HG02571 (cell line): Measurements from ENCODE around the gene BTBD9.

Experiments
- ATAC-seq: cut with Tn5 transposase; IDR thresholded peaks from one replicate; pipeline ENCODE4 v1.9.1; 2021; ENCODE audit warnings: mild to moderate bottlenecking, moderate library complexity; ENCODE audit not compliant: unreplicated experiment

Gene BTBD9

DNA sequence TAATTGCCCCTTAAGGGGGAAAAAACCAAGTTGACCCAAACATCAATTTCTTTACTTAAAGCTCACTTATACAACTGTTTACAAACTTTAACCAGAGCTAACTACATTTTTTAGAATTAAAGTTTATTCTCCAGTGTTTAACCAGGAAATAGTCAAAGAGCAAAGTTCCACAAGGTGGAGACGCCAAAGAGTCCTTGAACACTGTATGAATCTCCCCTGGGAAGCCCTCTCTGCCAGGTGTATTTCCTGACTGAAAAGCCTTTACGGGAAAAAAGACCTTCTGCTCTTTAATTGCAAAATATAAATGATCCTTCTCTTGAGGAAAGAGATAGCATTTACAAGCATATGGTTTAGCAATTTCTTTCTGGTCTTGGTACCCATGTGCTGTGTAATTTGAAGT lies 36.2 kb downstream of the BTBD9 start:
- ATAC-seq, result no peak

DNA sequence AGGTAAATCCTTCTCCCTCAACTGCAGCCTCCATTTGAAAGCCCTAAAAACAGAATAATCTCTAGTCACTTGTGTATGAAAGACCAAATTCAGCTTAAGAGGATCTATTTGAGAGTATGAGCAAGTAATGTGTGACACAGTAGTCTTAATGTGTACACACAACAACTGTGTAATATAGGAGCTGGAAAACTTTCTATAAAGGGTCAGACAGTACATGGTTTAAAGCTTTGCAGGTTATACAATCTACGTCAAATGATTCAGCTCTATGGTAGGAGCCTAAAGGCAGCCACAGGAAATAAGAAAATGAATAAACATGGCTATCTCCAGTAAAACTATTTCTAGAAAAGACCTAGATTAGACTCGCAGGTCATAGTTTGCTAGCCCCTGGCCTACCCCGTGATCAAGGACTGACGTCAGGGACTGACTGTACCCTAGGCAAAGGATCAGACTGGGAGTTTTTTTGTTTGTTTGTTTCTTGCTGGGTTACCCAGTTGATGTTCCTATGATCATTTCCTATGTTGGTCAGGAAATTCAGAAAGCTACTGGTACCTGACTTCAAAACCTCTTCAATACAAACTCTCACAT lies 39.7 kb downstream of the BTBD9 start:
- no peak for ATAC-seq

DNA sequence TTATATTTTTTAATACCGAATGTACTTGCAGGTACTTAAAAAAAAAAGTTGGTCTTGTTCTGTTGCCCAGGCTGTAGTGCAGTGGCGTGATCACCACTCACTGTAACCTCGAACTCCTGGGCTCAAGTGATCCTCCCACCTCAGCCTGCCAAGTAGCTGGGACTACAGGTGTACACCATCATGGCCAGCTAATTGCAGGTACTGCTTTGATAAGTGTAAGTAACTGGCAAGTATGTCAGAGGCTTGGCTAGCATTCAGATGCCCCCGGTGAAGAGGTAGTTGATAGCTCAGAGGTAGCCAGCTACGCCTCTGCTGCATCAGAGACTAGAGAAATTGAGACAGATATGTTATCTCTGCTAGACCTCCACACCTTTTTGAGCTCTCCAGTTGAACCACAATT lies 40.5 kb downstream of the BTBD9 start:
- no peak for ATAC-seq

DNA sequence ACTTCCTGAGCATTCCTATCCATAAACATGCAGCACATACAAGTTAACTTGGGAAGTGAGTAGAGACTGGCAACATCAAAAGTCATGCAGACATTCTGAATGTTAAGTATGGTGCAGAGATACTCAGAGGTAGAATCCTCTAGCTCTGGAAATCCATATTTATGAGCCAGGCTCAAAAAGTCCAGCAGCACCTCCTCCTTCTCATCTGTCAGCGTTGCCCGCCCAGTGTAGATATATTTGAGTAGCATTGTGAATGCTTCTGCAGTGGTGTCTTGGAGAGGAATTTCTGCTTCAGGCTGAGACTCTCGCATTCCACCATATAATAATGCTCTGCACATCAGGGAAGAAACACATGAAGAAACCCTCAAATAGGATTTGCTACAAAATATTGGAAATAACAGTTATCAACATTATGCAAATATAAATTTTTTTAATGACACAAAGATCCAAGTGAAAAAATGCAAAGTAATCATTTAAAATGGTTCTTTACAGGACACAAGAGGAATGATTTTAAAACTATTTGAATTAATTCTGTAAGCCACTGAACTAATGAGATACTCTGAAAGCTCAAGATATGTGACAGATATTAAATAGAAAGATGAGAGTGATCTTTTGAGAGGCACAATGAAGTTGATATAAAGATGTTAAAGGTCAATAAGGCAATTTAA lies 45.6 kb downstream of the BTBD9 start:
- no peak for ATAC-seq

DNA sequence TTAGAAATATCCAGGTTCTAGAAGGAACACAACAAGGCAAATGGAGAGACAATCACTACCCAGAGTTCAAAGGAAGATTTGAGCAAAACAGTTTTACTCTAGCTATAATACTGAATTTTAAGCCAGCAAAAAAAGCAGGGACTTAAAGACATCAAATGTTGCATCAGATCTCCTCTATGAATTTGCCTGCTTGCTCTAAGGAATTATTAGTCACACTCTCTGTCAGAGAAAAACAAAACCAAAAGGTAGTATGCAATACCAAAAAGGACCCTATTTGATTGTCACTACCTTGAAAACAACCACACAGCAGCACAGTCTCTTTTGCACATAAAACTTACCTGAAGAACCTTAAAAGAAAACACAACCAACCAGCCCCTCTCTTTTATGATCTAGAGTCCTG lies 46.3 kb downstream of the BTBD9 start:
- ATAC-seq, result no peak

DNA sequence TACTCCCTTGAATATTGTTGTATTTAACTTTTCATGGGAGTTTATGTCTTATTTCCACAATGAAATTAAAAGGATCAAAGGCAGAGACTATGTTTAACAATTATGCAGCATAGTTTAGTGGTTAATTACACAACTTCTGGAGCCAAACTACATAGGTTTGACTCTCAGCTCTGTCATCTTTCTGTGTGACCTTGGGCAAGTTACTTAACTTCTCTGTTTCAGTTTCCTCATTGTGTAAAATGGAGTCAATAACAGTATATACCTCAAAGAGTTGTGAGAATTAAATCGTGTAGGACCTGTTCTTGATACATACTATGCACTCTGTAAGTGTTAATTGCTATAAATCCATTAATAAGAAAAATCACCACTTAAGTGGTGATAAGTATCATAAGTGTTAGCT lies 48.3 kb downstream of the BTBD9 start:
- no peak for ATAC-seq

DNA sequence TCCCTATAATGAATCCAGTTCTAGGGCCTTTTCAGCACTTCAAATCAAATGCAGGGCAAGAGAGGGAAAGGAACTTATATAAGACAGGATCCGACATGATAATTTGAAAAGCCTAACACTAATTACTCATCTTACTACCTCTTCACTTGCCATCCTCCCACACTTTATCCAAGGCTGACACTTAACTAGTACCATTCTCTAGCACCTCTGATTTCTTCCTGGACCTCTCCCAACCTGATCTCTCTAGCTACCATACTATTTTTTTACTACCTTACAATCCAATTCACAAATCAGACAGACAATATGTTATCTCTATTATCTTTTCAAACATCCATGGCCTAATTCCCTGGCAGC lies 50.4 kb downstream of the BTBD9 start:
- ATAC-seq, result no peak

DNA sequence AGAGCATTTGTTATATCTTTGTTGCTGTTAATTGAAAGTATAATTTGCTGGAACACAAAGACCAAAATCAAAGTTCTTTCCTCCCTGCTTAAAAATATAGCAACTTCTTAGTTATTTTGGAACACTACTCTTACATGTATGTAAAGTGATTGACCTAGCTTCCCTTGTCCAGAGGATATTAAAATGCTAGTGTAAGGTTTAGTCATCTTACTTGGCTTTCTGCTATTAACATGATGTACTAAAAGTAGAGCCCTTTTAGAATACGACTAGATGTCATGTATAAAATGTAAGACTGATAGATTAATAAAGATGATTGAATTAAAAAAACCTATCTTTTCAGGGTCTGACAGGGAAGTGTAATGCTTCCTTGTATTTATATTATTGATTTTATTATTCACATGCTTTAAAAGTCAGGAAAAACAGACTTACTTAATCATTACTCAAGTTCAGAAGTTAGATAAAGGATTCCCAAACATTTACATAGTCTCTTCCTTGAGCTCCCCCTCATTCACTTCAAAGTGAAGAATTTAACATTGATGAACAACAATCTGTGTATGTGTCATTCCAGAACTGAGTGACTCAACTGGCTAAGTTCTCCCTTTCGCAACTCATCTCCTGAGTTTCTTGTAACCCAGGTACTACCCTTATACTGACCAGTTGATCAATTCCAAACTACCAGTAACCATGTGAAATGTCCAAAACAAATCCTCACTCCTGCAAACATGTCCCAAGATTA lies 50.9 kb downstream of the BTBD9 start:
- no peak for ATAC-seq

DNA sequence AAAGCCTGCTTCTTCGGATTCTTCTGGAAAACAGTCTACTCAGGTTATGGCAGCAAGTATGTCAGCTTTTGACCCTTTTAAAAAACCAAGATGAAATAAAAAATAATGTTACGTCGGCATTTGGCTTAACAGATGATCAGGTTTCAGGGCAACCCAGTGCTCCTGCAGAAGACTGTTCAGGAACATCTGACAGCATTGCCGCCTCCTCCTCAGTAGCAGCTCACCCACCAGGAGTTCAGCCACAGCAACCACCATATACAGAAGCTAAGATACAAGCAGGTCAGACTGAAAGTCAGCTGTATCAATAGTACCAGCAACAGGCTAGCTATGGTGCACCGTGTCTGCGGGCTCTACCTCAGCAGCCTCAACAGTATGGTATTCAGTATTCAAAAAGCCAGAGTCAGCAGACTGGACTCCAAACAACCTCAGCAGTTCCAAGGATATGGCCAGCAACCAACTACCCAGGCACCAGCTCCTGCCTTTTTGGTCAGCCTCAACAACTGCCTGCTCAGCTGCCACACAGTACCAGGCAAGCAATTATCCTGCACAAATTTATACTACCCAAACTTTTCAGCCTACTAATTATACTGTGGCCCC lies 51.9 kb downstream of the BTBD9 start:
- no peak for ATAC-seq

DNA sequence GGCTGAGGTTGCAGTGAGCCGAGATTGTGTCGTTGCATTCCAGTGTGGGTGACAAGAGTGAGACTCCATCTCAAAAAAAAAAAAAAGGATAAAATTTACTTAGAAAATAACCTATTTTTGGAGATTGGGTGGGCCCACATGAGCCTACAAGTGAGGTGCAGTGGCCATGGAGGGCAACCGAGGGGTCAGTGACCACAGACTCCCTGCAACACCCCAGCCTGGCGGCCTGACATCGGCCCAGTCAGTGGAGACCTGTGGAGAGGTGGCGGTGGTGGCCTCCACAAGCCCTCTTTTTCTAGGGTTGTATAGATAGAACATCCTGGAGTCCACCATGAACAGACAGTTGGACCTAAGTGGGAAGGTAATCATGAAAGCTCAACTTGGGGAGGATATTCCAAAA lies 52.7 kb downstream of the BTBD9 start:
- no peak for ATAC-seq

DNA sequence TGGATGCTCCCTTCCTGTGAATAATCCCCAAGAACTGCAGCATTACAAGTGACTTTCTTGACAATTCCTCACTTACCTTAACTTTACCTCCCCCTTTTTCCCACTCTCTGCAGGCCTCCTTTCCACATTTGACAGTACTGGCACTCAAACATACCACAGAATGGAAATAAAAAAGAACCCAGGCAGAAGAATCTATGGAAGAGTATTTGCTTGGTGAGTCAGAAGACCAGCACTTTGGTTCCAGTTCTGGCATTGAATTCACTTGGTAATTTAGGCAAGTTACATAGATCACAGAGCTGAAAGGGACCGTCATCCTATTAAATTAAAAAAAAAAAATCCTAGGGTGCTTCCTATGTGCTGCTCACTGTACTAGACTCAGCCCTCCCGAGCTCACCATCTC lies 55.0 kb downstream of the BTBD9 start:
- no peak for ATAC-seq

DNA sequence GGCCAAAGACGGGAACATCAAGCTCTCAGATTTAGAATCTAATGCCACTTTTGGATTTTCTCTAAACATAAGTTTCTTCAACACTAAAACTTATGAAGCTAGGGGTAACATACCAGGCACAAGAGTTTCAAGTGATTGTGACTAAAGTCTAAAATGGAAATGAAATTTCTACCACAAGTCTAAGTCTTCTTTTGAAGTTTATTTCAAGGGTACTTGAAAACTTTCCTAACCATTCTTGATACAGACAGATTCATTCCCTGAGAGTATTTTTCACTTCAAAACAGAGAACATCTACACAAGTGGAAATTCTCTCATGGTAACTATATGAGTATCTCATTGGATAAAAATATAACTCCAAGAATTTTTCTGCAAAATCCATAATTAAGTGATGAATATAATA lies 56.2 kb downstream of the BTBD9 start:
- ATAC-seq, result no peak

DNA sequence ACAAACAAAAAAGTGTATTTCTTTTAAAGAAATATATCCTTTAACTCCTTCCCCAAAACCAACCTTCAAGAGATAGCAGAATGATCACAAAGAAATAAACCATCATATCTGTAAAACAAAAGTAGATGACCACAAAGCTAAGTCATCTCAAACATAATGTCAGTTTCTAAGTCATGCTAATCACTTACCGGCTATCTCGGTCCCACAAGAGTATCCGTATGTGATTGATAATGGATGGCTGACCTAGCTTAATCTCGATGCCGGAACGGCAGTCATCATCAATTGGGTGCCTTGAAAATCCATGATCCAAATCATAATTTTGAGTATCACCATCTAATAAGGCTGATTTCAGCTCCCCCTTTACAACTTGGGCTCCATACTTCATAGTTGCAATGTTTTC lies 59.7 kb downstream of the BTBD9 start:
- ATAC-seq, result no peak

DNA sequence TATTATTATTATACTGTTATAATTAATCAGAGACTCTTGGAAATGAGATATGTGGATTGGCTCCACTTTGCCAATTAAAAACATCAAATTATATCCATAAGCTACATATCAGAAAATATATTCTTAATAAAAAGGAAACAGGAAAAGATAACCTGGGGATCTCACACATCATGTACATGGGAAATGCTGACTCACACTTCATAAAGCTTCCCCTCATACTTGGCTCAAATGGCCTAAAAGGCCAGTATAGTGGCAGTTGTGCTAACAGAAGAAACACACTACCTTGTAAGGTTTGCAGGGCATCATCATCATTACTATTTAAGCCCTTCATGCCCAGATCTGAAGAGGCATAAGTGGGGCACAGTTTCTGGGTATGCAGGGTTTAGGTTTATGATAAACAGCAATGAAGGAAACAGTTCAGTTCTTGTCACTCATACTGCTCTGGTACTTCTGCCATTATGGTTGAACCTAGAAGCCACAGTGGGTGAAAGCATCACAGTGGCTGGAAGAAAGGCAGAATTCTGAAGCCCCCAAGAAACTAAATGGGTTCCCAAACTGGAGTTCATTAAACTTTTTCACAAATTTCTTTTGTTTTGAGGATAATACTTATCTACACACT lies 60.6 kb downstream of the BTBD9 start:
- ATAC-seq, result no peak

DNA sequence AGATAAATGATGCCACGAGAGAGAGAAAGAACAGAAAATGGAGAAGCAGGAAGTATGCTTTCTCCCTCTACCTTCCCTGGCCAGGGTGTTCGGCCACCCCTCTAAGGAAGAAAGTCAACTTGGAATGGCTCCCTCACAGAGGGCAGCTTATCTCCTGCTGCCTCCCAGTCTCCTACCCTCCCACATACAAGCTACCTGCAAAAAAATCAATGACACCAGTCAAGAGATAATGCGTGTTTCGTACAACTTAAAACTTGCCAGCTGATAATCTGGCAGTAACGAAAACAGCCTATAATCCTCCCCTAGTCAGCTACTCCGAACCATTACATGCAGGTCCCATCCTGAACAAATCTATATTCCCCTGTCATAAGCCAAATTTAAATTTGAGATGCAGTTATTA lies 61.7 kb downstream of the BTBD9 start:
- no peak for ATAC-seq

DNA sequence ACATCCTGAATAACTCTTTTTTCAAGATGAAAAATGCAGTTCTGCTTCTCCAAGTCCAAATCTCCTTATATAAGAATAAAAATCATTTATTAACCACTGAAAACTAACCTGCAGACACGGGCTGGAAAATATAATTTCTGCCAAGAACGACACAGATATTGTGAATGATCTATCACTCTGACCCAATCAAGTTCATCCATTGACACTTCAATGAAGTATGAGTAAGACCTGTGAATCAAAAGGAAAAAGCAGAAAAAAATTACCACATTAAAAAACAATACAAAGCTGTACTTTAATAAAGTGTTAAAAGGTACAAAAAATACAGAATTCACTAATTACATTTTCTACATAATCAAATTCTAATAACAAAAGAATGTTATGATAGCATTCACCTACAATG lies 62.2 kb downstream of the BTBD9 start:
- ATAC-seq, result no peak

DNA sequence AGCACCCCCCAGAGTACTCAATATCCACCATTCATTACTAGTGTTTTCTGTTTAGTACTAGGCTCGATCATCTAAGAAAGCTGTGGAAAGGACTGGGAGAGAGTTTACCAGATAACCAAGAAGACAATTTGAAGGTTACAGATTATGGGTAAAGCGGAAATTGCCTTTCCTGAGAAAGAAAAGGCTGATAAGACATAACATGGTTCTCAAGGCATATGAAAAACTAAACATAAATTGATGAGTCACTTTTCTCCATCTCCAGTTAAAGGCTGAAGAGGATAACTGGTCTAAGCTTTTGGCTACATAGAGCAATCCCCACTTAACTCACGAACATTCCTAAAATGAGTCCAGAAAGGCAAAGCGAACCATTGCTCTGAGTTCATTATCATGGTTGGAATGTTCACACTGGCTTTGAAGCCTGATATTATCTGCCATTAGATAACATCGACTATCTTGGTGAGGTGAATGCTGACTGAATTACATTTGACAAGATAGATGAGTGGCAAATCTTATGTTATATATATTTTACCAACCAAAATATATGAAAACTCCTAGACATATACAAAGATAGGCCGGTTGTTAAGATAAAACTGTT lies 65.8 kb downstream of the BTBD9 start:
- no peak for ATAC-seq

DNA sequence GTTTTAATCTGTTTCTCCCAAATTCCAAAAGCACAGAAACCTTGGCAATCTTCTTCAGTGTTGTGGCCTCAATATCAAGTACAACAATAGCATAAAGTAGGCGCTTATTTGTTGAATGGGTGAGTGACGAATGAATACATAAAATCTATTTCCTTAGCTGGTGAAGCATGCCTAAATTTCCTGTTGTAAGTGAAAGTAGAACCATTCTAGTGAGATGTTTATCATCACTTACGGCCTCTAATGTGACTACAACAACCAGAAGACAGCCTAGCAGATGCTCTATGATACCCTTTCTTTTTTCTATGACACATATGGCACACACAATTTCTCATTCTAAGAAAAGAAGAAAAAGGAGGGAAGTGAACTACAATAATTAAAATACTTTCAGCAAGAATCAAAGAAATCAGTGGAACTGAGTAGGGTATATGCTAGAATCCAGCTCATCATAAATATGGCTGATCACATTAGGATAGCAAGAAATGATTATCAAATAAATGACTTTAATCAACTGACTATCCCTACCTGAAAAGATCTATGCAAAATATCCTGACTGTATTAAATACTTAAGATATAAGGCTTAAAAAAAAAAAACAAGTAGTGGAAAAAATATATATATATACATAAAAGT lies 67.4 kb downstream of the BTBD9 start:
- no peak for ATAC-seq

DNA sequence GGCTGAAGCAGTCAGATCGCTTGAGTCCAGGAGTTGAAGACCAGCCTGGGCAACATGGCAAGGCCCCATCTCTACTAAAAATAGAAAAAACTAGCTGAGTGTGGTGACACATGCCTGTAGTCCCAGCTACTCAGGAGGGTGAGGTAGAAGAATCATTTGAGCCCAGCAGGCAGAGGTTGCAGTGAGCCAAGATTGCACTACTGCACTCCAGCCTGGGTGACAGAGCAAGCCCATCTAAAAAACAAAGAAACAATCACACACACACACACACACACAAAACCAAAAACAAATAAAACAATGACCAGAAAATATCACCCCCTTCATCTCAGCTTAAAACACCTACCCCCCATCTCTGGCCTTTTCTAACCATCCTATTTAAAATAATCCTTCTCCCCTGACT lies 68.0 kb downstream of the BTBD9 start:
- no peak for ATAC-seq

DNA sequence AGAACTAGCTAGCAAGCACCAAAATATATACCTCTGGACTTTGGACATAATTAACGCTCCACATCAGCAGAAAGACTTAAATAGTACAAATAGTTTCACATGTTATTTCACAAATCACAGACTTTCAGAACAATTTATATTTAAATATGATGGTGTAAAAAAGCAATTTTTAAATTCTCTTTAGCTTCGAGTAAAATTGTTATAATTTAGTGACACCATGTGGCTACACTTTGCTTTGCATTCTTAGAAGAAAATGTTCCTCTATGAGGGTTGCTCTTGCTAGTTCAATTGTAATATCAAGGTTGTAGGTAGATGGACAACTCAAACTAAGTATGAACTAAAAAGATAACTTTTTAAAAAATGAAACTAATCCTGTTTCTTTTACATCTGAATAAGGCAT lies 69.0 kb downstream of the BTBD9 start:
- ATAC-seq, result no peak

DNA sequence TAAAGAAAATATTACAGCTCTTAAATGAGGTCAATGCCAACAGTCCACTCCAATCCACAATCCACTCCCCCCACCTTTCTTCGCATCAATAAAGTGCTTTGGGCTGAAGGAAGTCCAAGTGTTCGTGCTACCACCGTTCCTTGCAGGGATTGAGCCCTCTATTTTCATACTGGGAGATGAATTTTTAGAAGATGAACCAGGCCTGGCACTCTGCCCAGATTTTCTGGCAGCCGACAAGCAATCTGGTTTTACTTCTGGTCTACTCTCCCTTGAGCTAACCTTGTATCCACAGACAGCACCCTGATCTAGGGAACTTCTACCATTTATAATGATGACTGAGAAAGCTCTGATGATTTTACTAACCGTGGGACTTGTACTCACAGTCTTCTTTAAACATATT lies 72.3 kb downstream of the BTBD9 start:
- no peak for ATAC-seq
